H1 (cell line): ENCODE measurements around the gene TEX26. TPM values are rescaled to one million over a fixed set of nuclear protein-coding genes. Genes with fewer than 3 reads are reported as not detected.

Source experiments
- CTCF ChIA-PET: fragments of 300-600 bp; sonication (Branson Sonifier 250); formaldehyde crosslinking; loops from one replicate; lab custom pipeline; 2021; ENCODE audit not compliant: partially characterized antibody; lab: Charles Lee
- POLR2A ChIA-PET: fragments of 300-600 bp; sonication (Branson Sonifier 250); formaldehyde crosslinking; loops from one replicate; lab custom pipeline; 2021; ENCODE audit warnings: inconsistent platforms; ENCODE audit not compliant: partially characterized antibody; lab: Charles Lee
- DNase-seq, 2 experiments: peaks; one replicate each; pipeline versions ENCODE4 v3.0.0 to v3.0.0-alpha.2; 2010 to 2022; ENCODE audit warnings: low spot score in 2 of 2, low read depth in 1 of 2, mixed read lengths in 1 of 2
- FAIRE-seq: peaks from 2 replicates; lab custom pipeline; 2011; peaks lifted over from hg19 to GRCh38; lab: Jason Lieb, UNC
- H2AFZ ChIP-seq: 2 replicates; pipeline ENCODE4 v1.8.1; 2012; ENCODE audit warnings: low read length, inconsistent platforms
- H2AK5ac ChIP-seq: 2 replicates; pipeline ENCODE4 v1.6.1; 2013; ENCODE audit warnings: low read depth, low read length
- H2BK120ac ChIP-seq: replicated peaks from 2 replicates; pipeline ENCODE3; 2013; ENCODE audit warnings: low read depth, low read length, inconsistent platforms
- H2BK12ac ChIP-seq: 2 replicates; pipeline ENCODE4 v1.6.1; 2013; ENCODE audit warnings: low read depth, low read length
- H2BK15ac ChIP-seq: 2 replicates; pipeline ENCODE4 v1.6.1; 2013; ENCODE audit warnings: low read length
- H2BK20ac ChIP-seq: 2 replicates; pipeline ENCODE4 v1.6.1; 2013; ENCODE audit warnings: low read length
- H2BK5ac ChIP-seq: 2 replicates; pipeline ENCODE4 v1.6.1; 2013; ENCODE audit warnings: low read depth, low read length
- H3K14ac ChIP-seq: 2 replicates; pipeline ENCODE4 v1.6.1; 2013; ENCODE audit warnings: inconsistent platforms; ENCODE audit not compliant: insufficient read length
- H3K18ac ChIP-seq: 2 replicates; pipeline ENCODE4 v1.6.1; 2013; ENCODE audit warnings: low read length; ENCODE audit errors: extremely low read depth
- H3K23ac ChIP-seq: 2 replicates; pipeline ENCODE4 v1.6.1; 2013; ENCODE audit warnings: inconsistent platforms; ENCODE audit not compliant: insufficient read length
- H3K23me2 ChIP-seq: 2 replicates; pipeline ENCODE4 v1.6.1; 2013; ENCODE audit warnings: low read depth, low read length
- H3K27ac ChIP-seq: 2 replicates; pipeline ENCODE4 v1.6.1; 2011; ENCODE audit warnings: low read depth, low read length, inconsistent platforms
- H3K27me3 ChIP-seq, 4 experiments: replicated peaks in 1 of 4; 1 replicate in 1 of 4; 2 replicates in 3 of 4; pipeline versions ENCODE4 v1.6.1 to v1.8.1; 2011 to 2013; ENCODE audit warnings: low read length in 3 of 4, mild to moderate bottlenecking in 3 of 4, inconsistent platforms in 2 of 4, mixed read lengths in 2 of 4, moderate library complexity in 1 of 4; ENCODE audit not compliant: control insufficient read depth in 3 of 4, insufficient read depth in 3 of 4; ENCODE audit errors: extremely low read depth in 1 of 4
- H3K36me3 ChIP-seq, 4 experiments: 2 replicates each; pipeline versions ENCODE4 v1.6.1 to v1.8.1; 2011 to 2013; ENCODE audit warnings: mild to moderate bottlenecking in 4 of 4, low read length in 3 of 4, moderate library complexity in 2 of 4, control low read depth in 1 of 4, inconsistent platforms in 1 of 4; ENCODE audit not compliant: insufficient read depth in 4 of 4, control insufficient read depth in 2 of 4
- H3K4ac ChIP-seq: replicated peaks from 2 replicates; pipeline ENCODE3; 2013; ENCODE audit warnings: low read length, low read depth, mixed read lengths, inconsistent platforms; ENCODE audit not compliant: insufficient read length
- H3K4me1 ChIP-seq, 4 experiments: replicated peaks in 1 of 4; 1 replicate in 1 of 4; 2 replicates in 3 of 4; pipeline versions ENCODE4 v1.6.1 to v1.8.1; 2011 to 2013; ENCODE audit warnings: low read length in 3 of 4, inconsistent platforms in 2 of 4, mixed read lengths in 1 of 4; ENCODE audit not compliant: insufficient read depth in 4 of 4, control insufficient read depth in 3 of 4
- H3K4me2 ChIP-seq, 2 experiments: 2 replicates each; pipeline versions ENCODE4 v1.6.1 to v1.8.1; 2011 to 2013; ENCODE audit warnings: low read depth in 2 of 2, low read length in 2 of 2, control low read depth in 1 of 2, inconsistent platforms in 1 of 2, mild to moderate bottlenecking in 1 of 2; ENCODE audit not compliant: insufficient read depth in 1 of 2
- H3K4me3 ChIP-seq, 4 experiments: fragments of 200-600, 300-600 bp in 1 of 4; sonication (generic), shearing (Covaris generic), sonication (Bioruptor Twin) in 1 of 4; 2 replicates each; pipeline versions ENCODE4 v1.5.1 to v1.8.1; 2011 to 2016; ENCODE audit warnings: low read length in 4 of 4, low read depth in 3 of 4, control low read depth in 2 of 4, inconsistent platforms in 2 of 4, mild to moderate bottlenecking in 2 of 4, mixed read lengths in 1 of 4, moderate library complexity in 1 of 4; ENCODE audit not compliant: insufficient read depth in 2 of 4; ENCODE audit errors: extremely low read depth in 1 of 4
- H3K56ac ChIP-seq: replicated peaks from 2 replicates; pipeline ENCODE3; 2013; ENCODE audit warnings: low read depth, mild to moderate bottlenecking, mixed read lengths, low read length, inconsistent platforms; ENCODE audit not compliant: insufficient read length
- H3K79me1 ChIP-seq: 2 replicates; pipeline ENCODE4 v1.6.1; 2013; ENCODE audit warnings: low read depth, low read length, control low read depth
- H3K79me2 ChIP-seq, 2 experiments: 2 replicates each; pipeline versions ENCODE4 v1.6.1 to v1.8.1; 2012 to 2013; ENCODE audit warnings: low read length in 2 of 2, mild to moderate bottlenecking in 2 of 2, inconsistent platforms in 1 of 2; ENCODE audit not compliant: insufficient read depth in 2 of 2, control insufficient read depth in 1 of 2
- H3K9ac ChIP-seq, 4 experiments: replicated peaks in 1 of 4; 1 replicate in 1 of 4; 2 replicates in 3 of 4; pipeline versions ENCODE4 v1.6.1 to v1.8.1; 2011 to 2013; ENCODE audit warnings: low read depth in 3 of 4, low read length in 3 of 4, control low read depth in 2 of 4, mild to moderate bottlenecking in 2 of 4, moderate library complexity in 2 of 4, inconsistent platforms in 1 of 4; ENCODE audit errors: extremely low read depth in 1 of 4
- H3K9me3 ChIP-seq, 2 experiments: 2 replicates each; pipeline versions ENCODE4 v1.6.1 to v1.8.1; 2012 to 2013; ENCODE audit warnings: mild to moderate bottlenecking in 2 of 2, moderate library complexity in 2 of 2, control low read depth in 1 of 2, inconsistent platforms in 1 of 2, low read depth in 1 of 2, low read length in 1 of 2, mixed read lengths in 1 of 2; ENCODE audit not compliant: insufficient read depth in 2 of 2
- H4K20me1 ChIP-seq, 2 experiments: replicated peaks in 1 of 2; 2 replicates each; pipeline versions ENCODE3 to v1.8.1; 2011 to 2013; ENCODE audit warnings: inconsistent platforms in 2 of 2, low read length in 2 of 2, mild to moderate bottlenecking in 1 of 2; ENCODE audit not compliant: insufficient read depth in 2 of 2, control insufficient read depth in 1 of 2
- H4K5ac ChIP-seq: 2 replicates; pipeline ENCODE4 v1.6.1; 2013; ENCODE audit warnings: low read length, low read depth, mixed read lengths, inconsistent platforms; ENCODE audit not compliant: insufficient read length
- H4K8ac ChIP-seq: 2 replicates; pipeline ENCODE4 v1.8.0; 2013; ENCODE audit warnings: mild to moderate bottlenecking, moderate library complexity, low read length, inconsistent platforms; ENCODE audit not compliant: insufficient read depth; ENCODE audit errors: extremely low read depth
- H4K91ac ChIP-seq: replicated peaks from 2 replicates; pipeline ENCODE3; 2013; ENCODE audit warnings: low read length, mixed read lengths, inconsistent platforms; ENCODE audit not compliant: insufficient read length
- BACH1 ChIP-seq: IDR thresholded peaks from 2 replicates; pipeline ENCODE4 v1.6.1; 2012; ENCODE audit warnings: low read length, improper control_type of control experiment
- CBX5 ChIP-seq: fragments of 300-800, 300-1000 bp; sonication (generic); IDR thresholded peaks from 2 replicates; pipeline ENCODE4 v1.7.1; 2016; ENCODE audit warnings: antibody characterized with exemption, low read length, low read depth
- CEBPB ChIP-seq: IDR thresholded peaks from 2 replicates; pipeline ENCODE4 v1.6.1; 2012; ENCODE audit warnings: low read depth, low read length
- CHD1 ChIP-seq: IDR thresholded peaks from 2 replicates; pipeline ENCODE4 v1.6.1; 2012; ENCODE audit warnings: low read depth, low read length, improper control_type of control experiment
- EP300 ChIP-seq, 2 experiments: IDR thresholded peaks; 1 replicate in 1 of 2; 2 replicates in 1 of 2; pipeline ENCODE4 v1.6.1; 2011 to 2012; ENCODE audit warnings: low read depth in 2 of 2, low read length in 2 of 2, mild to moderate bottlenecking in 2 of 2, borderline replicate concordance in 1 of 2, inconsistent platforms in 1 of 2, moderate library complexity in 1 of 2
- FOSL1 ChIP-seq: IDR thresholded peaks from 2 replicates; pipeline ENCODE4 v1.6.1; 2011; ENCODE audit warnings: mild to moderate bottlenecking, low read depth, low read length, moderate library complexity; ENCODE audit not compliant: insufficient read depth
- RBBP5 ChIP-seq: IDR thresholded peaks from 2 replicates; pipeline ENCODE4 v1.7.1; 2012; ENCODE audit warnings: low read depth, mild to moderate bottlenecking, inconsistent platforms, low read length, moderate library complexity, borderline replicate concordance
- RFX5 ChIP-seq: IDR thresholded peaks from 2 replicates; pipeline ENCODE4 v1.6.1; 2011; ENCODE audit warnings: low read depth, low read length, improper control_type of control experiment, borderline replicate concordance
- SAP30 ChIP-seq: fragments of 300-600 bp; sonication (generic); IDR thresholded peaks from 2 replicates; pipeline ENCODE4 v1.7.1; 2012; ENCODE audit warnings: low read length, moderate library complexity, mild to moderate bottlenecking, inconsistent platforms; ENCODE audit not compliant: insufficient read depth, insufficient replicate concordance
- SIN3A ChIP-seq, 2 experiments: IDR thresholded peaks in 1 of 2; conservative IDR thresholded peaks in 1 of 2; 2 replicates each; pipeline ENCODE4 v1.6.1; 2011 to 2012; ENCODE audit warnings: low read length in 2 of 2, improper control_type of control experiment in 1 of 2, low read depth in 1 of 2, mild to moderate bottlenecking in 1 of 2
- TBP ChIP-seq: IDR thresholded peaks from 2 replicates; pipeline ENCODE4 v1.6.1; 2011; ENCODE audit warnings: low read depth, low read length, improper control_type of control experiment
- TCF12 ChIP-seq: IDR thresholded peaks from 2 replicates; pipeline ENCODE4 v1.6.1; 2011; ENCODE audit warnings: low read depth, mild to moderate bottlenecking, low read length
- ZNF274 ChIP-seq: IDR thresholded peaks from 2 replicates; pipeline ENCODE4 v1.7.0; 2012; ENCODE audit warnings: low read length, borderline replicate concordance; ENCODE audit errors: extremely low read depth
- WGBS, 2 experiments: shearing (Covaris generic) in 1 of 2; methylation state at CpG; one replicate each; pipeline versions ENCODE4 v1.1.6 to v1.1.7; 2013 to 2015; ENCODE audit warnings: low lambda C conversion rate in 2 of 2, mixed read lengths in 2 of 2, inconsistent platforms in 1 of 2, low coverage in 1 of 2, missing lambda C conversion rate in 1 of 2; ENCODE audit not compliant: insufficient replicate concordance in 2 of 2, insufficient coverage in 1 of 2, insufficient read length in 1 of 2; ENCODE audit errors: extremely low coverage in 1 of 2, missing lambda C conversion rate in 1 of 2; 5-methylcytosine and 5-hydroxymethylcytosine counted together
- polyA plus RNA-seq, 7 experiments: library from polyadenylated mRNA; depleted of rRNA in 3 of 7; stranded (reverse) in 5 of 7; unstranded in 2 of 7; fragments of >200 nt in 5 of 7; fragments of 200-250 nt in 2 of 7; gene quantifications; 1 replicate in 5 of 7; 2 replicates in 1 of 7; 4 replicates in 1 of 7; pipeline versions ENCODE4 v1.2.1 to v1.2.3, GENCODE V29; 2011 to 2013; ENCODE audit warnings: missing spikeins in 2 of 7, mixed read lengths in 2 of 7
- total RNA-seq: library from RNA; stranded (reverse); fragmentation: NEBNext Ultra II Directional; extraction: Animal tissue kit (Norgen Biotek cat#: 25700); gene quantifications from 2 replicates; pipeline ENCODE4 v1.2.1, GENCODE V29; 2021

TEX26 gene
- total and polyA plus RNA-seq, 2 of the 8 experiments (the other 6 are each of a cell fraction or from before 2014, with no cell fraction given), result not detected

DNA sequence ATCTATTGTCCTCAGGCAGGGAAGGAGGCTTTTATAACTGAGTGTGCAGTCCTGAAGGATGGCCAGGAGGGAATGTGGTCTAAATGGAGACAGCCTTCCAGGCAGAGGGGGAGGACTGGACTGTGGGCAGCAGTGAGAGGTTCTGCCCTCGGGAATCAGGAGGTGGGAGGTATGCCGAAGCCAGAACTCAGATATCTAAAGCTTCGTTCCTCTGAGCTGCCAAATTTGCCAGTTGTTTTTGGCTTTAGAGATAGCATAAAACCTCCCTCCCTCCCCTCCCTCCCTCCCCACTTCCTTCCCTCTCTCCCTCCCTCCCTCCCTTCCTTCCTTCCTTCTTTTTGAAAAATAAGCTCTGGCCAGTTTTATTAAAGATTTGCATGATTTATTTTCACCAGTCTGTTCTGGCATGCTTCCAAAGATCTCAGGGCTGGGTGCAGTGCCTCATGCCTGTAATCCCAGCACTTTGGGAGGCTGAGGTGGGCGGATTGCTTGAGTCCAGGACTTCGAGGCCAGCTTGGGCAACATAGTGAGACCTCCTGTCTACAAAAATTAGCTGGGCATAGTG is 24.0 kb upstream of the TEX26 start:
- WGBS, 2 experiments, result 94% methylated on average over 4 of the region's 5 CpGs; no CpG with 5 or more reads in 1 of the 2 experiments
- Histone ChIP-seq H2BK20ac (no peak overlapping the region), H3K56ac (no peak overlapping the region), H4K5ac (no peak overlapping the region), H2AFZ (no peak overlapping the region), H2BK120ac (no peak overlapping the region), H3K4me1 (no peaks in the 10 kb centered on the region), H3K9ac (no peak overlapping the region), H3K4ac (no peak overlapping the region), H4K8ac (no peak overlapping the region), H3K23me2 (peaks cover 12% of the 10 kb centered on the region), H3K23ac (no peak overlapping the region), H3K27me3 (peaks cover 0 to 14% (median 1%) of the 10 kb centered on the region in 4 experiments; a peak in 3 of 7 replicates), H3K4me2 (no peak overlapping the region), H4K91ac (no peak overlapping the region), H3K9me3 (no peaks in the 10 kb centered on the region), H3K79me1 (no peaks in the 10 kb centered on the region), H4K20me1 (no peaks in the 10 kb centered on the region), H3K4me3 (no peak overlapping the region), H3K18ac (no peak overlapping the region), H2AK5ac (no peak overlapping the region), H3K14ac (no peak overlapping the region), H2BK5ac (no peak overlapping the region), H2BK15ac (no peak overlapping the region), H3K36me3 (no peaks in the 10 kb centered on the region), H2BK12ac (no peak overlapping the region), H3K79me2 (no peaks in the 10 kb centered on the region), H3K27ac (no peak overlapping the region)
- FAIRE-seq (no peak), DNase-seq (no peak)
- ChIA-PET POLR2A (no interaction called here), CTCF (interaction anchor here (0.6 to 1.8 kb wide), 5 partner anchors 16 to 246 kb away, joined by 3 to 5 read pairs (median 3); no protein-coding TSS in a partner anchor)
- no peak for TF ChIP-seq FOSL1
- no peak for TF ChIP-seq CHD1
- no peak for TF ChIP-seq CBX5
- no peak for TF ChIP-seq RFX5
- TF ChIP-seq ZNF274, result no peak
- no peak for TF ChIP-seq TBP
- no peak for TF ChIP-seq RBBP5
- TF ChIP-seq TCF12, result no peak
- no peak for TF ChIP-seq SAP30
- TF ChIP-seq BACH1, result no peak
- TF ChIP-seq CEBPB, result no peak
- no peak for TF ChIP-seq EP300 (IDR thresholded peaks at IDR 0.05; ENCODE audit: borderline replicate concordance in 1 of 2, low read depth in 2 of 2, low read length in 2 of 2)
- no peak for TF ChIP-seq SIN3A (conservative IDR thresholded peaks at IDR 0.05 in 1 of 2, IDR thresholded peaks at IDR 0.05 in 1 of 2; ENCODE audit: low read depth in 1 of 2, low read length in 2 of 2)
